UCSD-AML1 (cell line): ENCODE measurements around the gene PLGRKT.
"Not testable (repeated sequence)": the region's sequence is repeated elsewhere in the genome, so short reads cannot be mapped to it uniquely, and the experiment has no call there.

Source experiments
- DNase-seq: peaks from one replicate; lab custom pipeline; 2025; ENCODE audit not compliant: unreplicated experiment; lab: John Stamatoyannopoulos, UW

Gene PLGRKT

GRCh38 chr9:5388026-5388819, 49.5 kb downstream of the PLGRKT start:
- DNase-seq: no peak

GRCh38 chr9:5384436-5384835, 53.3 kb downstream of the PLGRKT start:
- DNase-seq: no peak

GRCh38 chr9:5382479-5382878, 55.2 kb downstream of the PLGRKT start:
- no peak for DNase-seq

DNA sequence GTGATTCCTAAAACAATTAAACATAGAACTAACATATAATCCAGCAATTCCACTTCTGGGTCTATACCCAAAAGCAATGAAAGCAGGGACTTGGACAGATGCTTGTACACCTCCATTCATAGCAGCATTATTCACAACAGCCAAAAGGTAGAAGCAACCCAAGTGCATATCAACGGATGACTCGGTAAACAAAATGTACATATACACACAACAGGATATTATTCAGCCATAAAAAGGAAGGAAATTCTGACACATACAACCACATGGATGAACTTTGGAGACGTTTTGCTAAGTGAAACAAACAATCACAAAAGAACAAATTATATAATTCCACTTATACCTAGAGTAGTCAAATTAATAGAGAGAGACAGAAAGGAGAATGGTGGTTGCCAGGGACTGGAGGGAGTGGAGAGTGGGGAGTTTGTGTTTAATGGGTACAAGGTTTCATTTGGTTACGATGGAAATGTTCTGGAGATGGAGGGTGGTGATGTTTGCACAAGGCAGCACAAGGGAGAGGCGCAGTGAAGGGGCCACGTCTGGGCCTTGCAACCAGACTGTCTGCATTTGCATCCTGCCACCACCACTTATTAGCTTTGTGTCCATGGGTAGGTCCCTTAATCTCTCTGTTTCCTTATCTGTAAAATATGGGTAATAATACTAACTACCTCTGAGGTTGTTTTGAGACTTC, 61.8 kb downstream of the PLGRKT start:
- no peak for DNase-seq

- DNase-seq: no peak
Observed at GRCh38 chr9:5375091-5375490, 62.6 kb downstream of the PLGRKT start.

DNA sequence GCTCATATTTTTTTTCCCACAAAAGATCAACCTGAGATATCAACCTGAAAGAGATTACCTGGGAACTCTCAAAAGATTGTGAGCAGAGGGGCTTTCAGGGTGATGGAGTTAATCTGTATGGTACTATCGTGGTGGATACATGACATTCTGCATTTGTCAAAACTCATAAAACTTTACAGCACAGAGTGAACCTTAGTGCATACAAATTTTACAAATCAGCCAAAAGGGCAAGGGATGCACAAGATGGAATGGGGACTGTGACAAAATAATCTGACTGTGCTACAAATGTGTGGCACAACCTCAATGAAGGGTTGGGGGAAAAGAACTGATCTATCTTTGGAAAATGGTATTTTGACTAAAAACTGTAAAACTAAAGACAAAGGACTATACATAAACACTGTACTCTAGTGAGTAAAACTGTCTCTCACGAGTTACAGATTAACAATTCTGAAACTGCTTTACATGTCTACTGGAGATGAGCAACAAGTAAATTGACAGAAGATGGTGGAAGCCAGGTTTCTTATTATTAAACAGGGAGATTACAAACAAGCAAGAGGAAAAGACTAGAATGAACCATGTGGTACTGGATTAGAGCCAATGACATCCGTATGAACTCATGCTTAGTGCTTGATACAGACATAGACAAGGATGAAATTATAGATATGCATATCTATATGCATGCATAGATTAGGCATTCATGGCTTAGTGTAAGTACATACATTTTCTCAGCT, 73.3 kb downstream of the PLGRKT start:
- no peak for DNase-seq

GRCh38 chr9:5361326-5362010, 76.3 kb downstream of the PLGRKT start:
- DNase-seq: no peak

DNA sequence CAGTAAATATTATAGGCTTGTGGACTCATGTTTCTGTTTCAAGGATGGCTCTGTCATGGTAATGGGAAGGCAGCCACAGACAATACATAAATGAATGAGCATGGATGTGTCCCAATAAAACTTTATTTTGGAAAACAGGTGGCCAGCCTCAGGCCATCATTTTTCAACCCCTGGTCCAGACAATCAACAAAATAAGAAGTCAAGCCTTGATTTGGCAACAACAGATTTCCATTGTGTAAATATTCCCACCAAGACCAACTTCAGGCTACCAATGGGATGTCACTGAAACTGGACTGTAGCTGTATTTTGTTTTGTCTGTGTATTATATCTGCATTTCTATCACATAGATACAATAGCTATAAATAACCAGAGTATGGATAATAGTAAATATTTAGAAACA, 77.4 kb downstream of the PLGRKT start:
- DNase-seq: no peak

GRCh38 chr9:5357431-5358105, 80.2 kb downstream of the PLGRKT start:
- no peak for DNase-seq

DNA sequence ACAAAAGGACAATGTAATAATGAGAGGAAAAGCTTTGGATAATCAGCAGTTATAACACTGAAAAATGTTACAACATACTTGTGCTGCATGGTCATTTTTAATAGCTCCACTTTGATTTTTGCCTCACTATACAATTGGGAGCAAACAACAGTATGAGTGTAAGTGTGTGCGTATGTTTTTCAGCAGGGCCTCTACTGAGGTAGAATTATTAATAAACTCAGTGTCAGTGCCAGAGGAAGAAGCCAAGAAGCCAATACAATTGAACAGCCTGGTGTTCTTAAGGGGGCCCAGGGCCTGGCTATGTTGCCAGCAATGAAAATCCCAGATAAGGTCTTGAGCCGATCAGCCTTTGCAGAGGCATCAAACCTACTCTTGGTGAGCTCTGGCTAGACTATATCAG, 81.9 kb downstream of the PLGRKT start:
- DNase-seq: no peak

GRCh38 chr9:5355226-5355625, 82.5 kb downstream of the PLGRKT start:
- no peak for DNase-seq

GRCh38 chr9:5354184-5354583, 83.5 kb downstream of the PLGRKT start:
- DNase-seq: no peak

DNA sequence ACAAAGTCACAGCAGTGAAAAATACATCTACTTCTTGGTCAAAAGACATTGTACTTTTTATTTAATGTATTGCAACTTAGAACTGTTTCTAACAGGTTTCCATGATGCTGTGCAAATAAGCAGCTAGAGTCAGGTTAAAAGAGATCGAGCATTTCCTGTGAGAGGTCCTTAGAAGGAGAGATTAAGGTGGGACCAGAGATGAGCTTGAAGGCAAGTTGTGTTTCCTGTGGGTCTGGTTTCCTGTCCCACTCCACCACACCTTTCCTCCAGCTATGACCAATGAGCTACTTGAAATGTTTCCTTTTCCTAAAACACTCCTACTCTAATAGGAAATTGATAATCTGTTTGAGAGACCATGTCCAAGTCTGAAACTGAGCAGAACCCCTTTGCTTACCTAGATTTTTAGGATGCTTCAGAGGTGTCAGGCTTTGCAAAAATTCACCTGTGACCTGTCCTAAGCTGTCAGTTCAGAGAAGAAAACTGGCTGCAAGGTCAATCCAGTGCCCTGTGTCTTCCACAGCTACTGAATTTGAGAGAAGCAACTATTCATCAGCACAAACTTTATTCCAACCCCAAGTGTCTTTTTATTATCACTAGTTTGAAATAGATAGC, 85.0 kb downstream of the PLGRKT start:
- no peak for DNase-seq

DNA sequence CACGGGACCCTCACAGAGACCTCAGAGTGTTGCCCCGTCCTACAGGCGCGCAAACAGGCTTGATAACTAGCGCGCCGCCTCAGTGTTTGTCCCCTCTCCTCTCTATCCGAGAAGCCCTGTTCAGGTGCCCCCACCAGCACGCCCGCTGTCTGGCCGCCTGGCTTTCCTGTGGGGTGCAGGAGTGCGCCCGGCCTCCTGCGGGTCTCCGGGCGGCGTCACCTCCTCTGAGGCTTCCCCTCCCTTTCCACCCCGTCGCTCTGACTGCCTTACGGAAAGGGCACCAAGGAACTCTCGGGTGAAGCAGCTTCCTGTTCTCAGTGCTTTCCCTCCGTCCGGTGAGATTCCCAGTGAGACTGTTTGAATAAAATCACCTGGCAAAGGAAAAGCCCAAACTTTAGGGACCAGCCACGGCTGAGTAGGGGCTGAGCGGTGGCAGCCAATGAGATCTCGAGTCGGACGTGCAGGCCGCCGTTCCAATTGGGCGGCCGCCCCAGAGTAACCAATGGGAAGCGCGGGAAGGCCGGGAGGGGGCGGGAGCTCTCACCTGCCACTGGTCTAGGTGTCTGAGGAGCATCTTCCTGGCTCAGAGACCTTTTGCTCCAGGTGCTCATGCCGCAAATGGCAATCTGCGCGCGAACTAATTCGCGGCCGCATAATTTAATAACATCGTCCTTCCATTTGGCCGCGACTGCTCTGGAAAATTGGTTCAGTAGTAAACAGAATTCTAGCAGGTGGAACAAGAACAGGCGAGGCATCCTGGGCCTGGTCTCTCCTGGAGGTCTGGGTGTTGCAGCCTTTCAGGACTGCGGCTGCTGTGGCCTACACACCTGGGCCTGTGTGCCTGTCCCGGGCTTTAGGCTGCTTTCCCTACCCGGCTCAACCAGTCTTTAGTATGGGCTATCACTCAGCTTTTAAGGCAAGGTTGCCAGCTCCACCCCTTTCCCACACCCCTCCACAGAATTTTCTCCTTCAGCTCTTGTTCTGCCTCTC, 98.4 kb downstream of the PLGRKT start, which contains the start of gene RLN1:
Gene RLN1, minus strand, starts transcription at position 885 of the 990 bp plus-strand sequence. Its CDS starts 130 bp downstream, at position 755.
- not testable (repeated sequence) for DNase-seq

DNA sequence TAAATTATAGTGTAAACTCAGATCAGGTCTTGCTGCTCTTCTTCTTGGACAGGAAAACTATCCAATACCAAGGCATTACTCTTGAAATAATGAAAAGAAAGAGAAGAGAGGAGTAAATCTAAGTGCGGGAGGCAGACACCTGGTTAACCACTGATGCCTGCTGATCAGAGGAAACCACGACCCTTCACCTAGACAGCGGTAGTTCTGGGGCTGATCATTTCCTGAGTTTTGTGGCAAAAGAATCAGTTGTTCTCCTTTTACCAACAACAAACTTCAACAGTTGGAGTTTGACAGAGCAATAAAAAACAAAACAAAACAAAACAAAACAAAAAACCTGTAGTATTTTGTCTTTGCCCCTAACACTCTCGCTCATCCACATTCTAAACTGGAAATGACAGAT, 101.0 kb downstream of the PLGRKT start:
- no peak for DNase-seq

DNA sequence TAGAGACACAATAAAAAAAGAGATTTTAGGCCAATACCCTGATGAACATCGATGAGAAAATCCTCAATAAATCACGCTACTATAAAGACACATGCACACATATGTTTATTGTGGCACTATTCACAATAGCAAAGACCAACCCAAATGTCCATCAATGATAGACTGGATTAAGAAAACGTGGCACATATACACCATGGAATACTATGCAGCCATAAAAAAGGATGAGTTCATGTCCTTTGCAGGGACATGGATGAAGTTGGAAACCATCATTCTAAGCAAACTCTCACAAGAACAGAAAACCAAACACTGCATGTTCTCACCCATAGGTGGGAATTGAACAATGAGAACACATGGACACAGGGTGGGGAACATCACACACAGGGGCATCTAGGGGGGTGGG, 106.4 kb downstream of the PLGRKT start:
- not testable (repeated sequence) for DNase-seq

- DNase-seq: no peak
Observed at GRCh38 chr9:5326893-5327548, 110.7 kb downstream of the PLGRKT start.

DNA sequence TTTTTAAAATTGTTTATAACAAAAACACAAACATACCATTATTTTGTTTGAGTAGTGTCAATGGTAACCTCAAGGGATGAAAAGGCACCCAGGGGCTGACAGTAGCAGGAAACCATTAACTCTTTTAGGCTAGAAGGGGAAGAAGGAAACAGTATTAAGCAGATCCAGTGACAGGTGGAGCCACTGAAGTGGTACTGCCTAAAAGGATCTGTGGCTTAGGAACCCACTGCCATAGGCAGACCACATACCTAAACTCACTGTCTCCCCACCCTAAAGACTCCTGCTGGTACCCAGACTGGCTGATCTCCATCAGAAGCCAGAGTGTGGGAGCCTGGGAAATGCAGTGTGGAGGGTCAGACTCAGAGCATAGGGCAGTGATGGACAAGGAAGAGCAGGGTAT, 111.5 kb downstream of the PLGRKT start:
- no peak for DNase-seq
